Gastroesophageal sphincter (tissue), 3 donors: Measurements from ENCODE around the gene MAZ.
"Not testable (repeated sequence)": the region's sequence is repeated elsewhere in the genome, so short reads cannot be mapped to it uniquely, and the experiment has no call there.

Source experiments
- EP300 ChIP-seq: sonication (generic); formaldehyde crosslinking; IDR thresholded peaks from one replicate; pipeline ENCODE4 v1.6.1; 2017; ENCODE audit warnings: antibody characterized with exemption, mild to moderate bottlenecking
- POLR2A ChIP-seq, 2 donors: fragments of 450-650 bp; IDR thresholded peaks; one replicate each; pipeline ENCODE4 v1.6.1; 2017; ENCODE audit warnings: antibody characterized with exemption in 2 of 2, mild to moderate bottlenecking in 2 of 2, moderate library complexity in 1 of 2
- TF ChIP-seq, protein P1 (sequence below), 4 experiments: fragments of 200-600 bp in 2 of 4; fragments of 450-650 bp in 2 of 4; sonication (generic) in 1 of 4; IDR thresholded peaks; one replicate each; pipeline ENCODE4 v1.5.1; 2017 to 2019; ENCODE audit warnings: antibody characterized with exemption in 4 of 4, mild to moderate bottlenecking in 2 of 4, moderate library complexity in 2 of 4

DNA sequence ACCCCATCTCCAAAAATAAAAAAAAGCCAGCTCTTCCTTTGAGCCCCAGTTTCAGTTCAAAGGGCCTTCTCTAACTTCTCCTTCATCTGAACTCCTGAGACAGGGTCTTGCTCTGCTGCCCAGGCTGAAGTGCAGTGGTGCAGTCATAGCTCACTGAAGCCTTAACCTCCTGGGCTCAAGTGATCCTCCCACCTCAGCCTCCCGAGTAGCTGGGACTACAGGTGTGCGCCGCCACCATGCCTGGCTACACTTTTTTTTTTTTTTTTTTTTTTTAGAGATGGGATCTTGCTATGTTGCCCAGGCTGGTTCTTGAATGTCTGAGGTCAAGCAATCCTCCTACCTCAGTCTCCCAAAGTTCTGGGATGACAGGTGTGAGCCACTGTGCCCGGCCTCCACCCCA lies 26.9 kb downstream of the MAZ start:
- not testable (repeated sequence) for TF ChIP-seq POLR2A (IDR thresholded peaks at IDR 0.05); EP300
- TF ChIP-seq, protein P1, sequence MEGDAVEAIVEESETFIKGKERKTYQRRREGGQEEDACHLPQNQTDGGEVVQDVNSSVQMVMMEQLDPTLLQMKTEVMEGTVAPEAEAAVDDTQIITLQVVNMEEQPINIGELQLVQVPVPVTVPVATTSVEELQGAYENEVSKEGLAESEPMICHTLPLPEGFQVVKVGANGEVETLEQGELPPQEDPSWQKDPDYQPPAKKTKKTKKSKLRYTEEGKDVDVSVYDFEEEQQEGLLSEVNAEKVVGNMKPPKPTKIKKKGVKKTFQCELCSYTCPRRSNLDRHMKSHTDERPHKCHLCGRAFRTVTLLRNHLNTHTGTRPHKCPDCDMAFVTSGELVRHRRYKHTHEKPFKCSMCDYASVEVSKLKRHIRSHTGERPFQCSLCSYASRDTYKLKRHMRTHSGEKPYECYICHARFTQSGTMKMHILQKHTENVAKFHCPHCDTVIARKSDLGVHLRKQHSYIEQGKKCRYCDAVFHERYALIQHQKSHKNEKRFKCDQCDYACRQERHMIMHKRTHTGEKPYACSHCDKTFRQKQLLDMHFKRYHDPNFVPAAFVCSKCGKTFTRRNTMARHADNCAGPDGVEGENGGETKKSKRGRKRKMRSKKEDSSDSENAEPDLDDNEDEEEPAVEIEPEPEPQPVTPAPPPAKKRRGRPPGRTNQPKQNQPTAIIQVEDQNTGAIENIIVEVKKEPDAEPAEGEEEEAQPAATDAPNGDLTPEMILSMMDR (IDR thresholded peaks at IDR 0.05) = not testable (repeated sequence)
